Neural progenitor cell (in vitro differentiated cells): Measurements from ENCODE around the gene TNIK.

Source experiments
- CTCF ChIP-seq: fragments of 200-600 bp; sonication (generic); IDR thresholded peaks from 2 replicates; pipeline ENCODE4 v1.5.1; 2017; ENCODE audit warnings: antibody characterized with exemption, mild to moderate bottlenecking
- EZH2 ChIP-seq: fragments of 200-600 bp; sonication (generic); IDR thresholded peaks from 2 replicates; pipeline ENCODE4 v1.6.1; 2017; ENCODE audit warnings: antibody characterized with exemption, mild to moderate bottlenecking, moderate library complexity

- TF ChIP-seq CTCF (no peak), EZH2 (no peak)
These were observed 6.2 kb downstream of the TNIK start for GRCh38 chr3:171454041-171454440.
